CD8-positive, alpha-beta memory T cell (primary cell): ENCODE results near the gene ST3GAL5. TPM values are rescaled to one million over a fixed set of nuclear protein-coding genes. Genes with fewer than 3 reads are reported as not detected.

Experiments used
- CTCF ChIA-PET: fragments of 350-600 bp; sonication (Branson Sonifier 250); formaldehyde crosslinking; loops from one replicate; lab custom pipeline; 2021; ENCODE audit warnings: antibody characterized with exemption; lab: Charles Lee
- POLR2A ChIA-PET: fragments of 350-600 bp; sonication (Branson Sonifier 250); formaldehyde crosslinking; loops from one replicate; lab custom pipeline; 2021; ENCODE audit warnings: antibody characterized with exemption; lab: Charles Lee
- DNase-seq, 5 donors: peaks; one replicate each; pipeline versions ENCODE4 v3.0.0 to v3.0.0-alpha.2; 2020 to 2022; ENCODE audit warnings: mixed read lengths in 1 of 5
- H3K27ac ChIP-seq: one replicate; pipeline ENCODE4 v1.7.0; 2013; ENCODE audit warnings: low read depth, mild to moderate bottlenecking, low read length, moderate library complexity
- H3K27me3 ChIP-seq: 2 replicates; pipeline ENCODE4 v1.7.0; 2013; ENCODE audit warnings: low read length, mild to moderate bottlenecking; ENCODE audit not compliant: insufficient read depth, poor library complexity, severe bottlenecking
- H3K36me3 ChIP-seq: 2 replicates; pipeline ENCODE4 v1.7.0; 2013; ENCODE audit warnings: mild to moderate bottlenecking, low read length, moderate library complexity; ENCODE audit not compliant: insufficient read depth
- H3K4me1 ChIP-seq: 2 replicates; pipeline ENCODE4 v1.7.0; 2013; ENCODE audit warnings: mild to moderate bottlenecking, low read length, moderate library complexity; ENCODE audit not compliant: insufficient read depth
- H3K4me3 ChIP-seq: 2 replicates; pipeline ENCODE4 v1.7.0; 2013; ENCODE audit warnings: mild to moderate bottlenecking, low read length
- H3K9me3 ChIP-seq: 2 replicates; pipeline ENCODE4 v1.7.0; 2013; ENCODE audit warnings: mild to moderate bottlenecking, low read length
- H3K27ac Mint-ChIP-seq, 8 donors: one replicate each; pipeline ENCODE4 v1.8.0; 2020 to 2021; ENCODE audit warnings: mixed read lengths in 8 of 8, mild to moderate bottlenecking in 6 of 8, inconsistent platforms in 3 of 8, moderate library complexity in 3 of 8
- H3K27me3 Mint-ChIP-seq, 2 donors: one replicate each; pipeline ENCODE4 v1.8.0; 2020 to 2021; ENCODE audit warnings: mixed read lengths in 2 of 2, mild to moderate bottlenecking in 1 of 2, moderate library complexity in 1 of 2
- H3K36me3 Mint-ChIP-seq, 3 donors: one replicate each; pipeline ENCODE4 v1.8.0; 2020 to 2021; ENCODE audit warnings: mixed read lengths in 3 of 3, inconsistent platforms in 1 of 3, mild to moderate bottlenecking in 1 of 3
- H3K4me1 Mint-ChIP-seq, 3 donors: one replicate each; pipeline ENCODE4 v1.8.0; 2020 to 2021; ENCODE audit warnings: mixed read lengths in 3 of 3, inconsistent platforms in 1 of 3, mild to moderate bottlenecking in 1 of 3
- H3K4me3 Mint-ChIP-seq, 7 donors: one replicate each; pipeline ENCODE4 v1.8.0; 2020 to 2021; ENCODE audit warnings: mixed read lengths in 7 of 7, mild to moderate bottlenecking in 6 of 7, moderate library complexity in 4 of 7, inconsistent platforms in 2 of 7
- H3K9me3 Mint-ChIP-seq, 5 donors: one replicate each; pipeline ENCODE4 v1.8.0; 2020 to 2022; ENCODE audit warnings: mixed read lengths in 5 of 5, mild to moderate bottlenecking in 3 of 5, moderate library complexity in 2 of 5, inconsistent platforms in 1 of 5
- polyA plus RNA-seq: library from polyadenylated mRNA; unstranded; fragments of 300-500 nt; fragmentation: Illumina TruSeq; gene quantifications from one replicate; pipeline ENCODE4 v1.2.3, GENCODE V29; 2021
- total RNA-seq, 2 experiments: library from RNA; stranded (reverse); gene quantifications; one replicate each; pipeline ENCODE4 v1.2.3, GENCODE V29; 2021

ST3GAL5 gene
- total and polyA plus RNA-seq, 3 experiments from 2014 or later = 11.1 to 21.8 (median 11.2) TPM

GRCh38 chr2:85804583-85804982 lies 84.2 kb downstream of the ST3GAL5 start:
- peaks cover 2 to 10% of the 10 kb centered on the region in 2 donors for H3K27me3 Mint-ChIP-seq
- H3K9me3 Mint-ChIP-seq = no peaks in the 10 kb centered on the region
- Histone ChIP-seq H3K4me1 (peaks cover 9% of the 10 kb centered on the region), H3K27me3 (no peaks in the 10 kb centered on the region), H3K36me3 (no peaks in the 10 kb centered on the region), H3K27ac (no peak overlapping the region), H3K4me3 (no peak overlapping the region), H3K9me3 (no peaks in the 10 kb centered on the region)
- peaks cover 14 to 16% (median 15%) of the 10 kb centered on the region in 3 donors for H3K4me1 Mint-ChIP-seq
- H3K36me3 Mint-ChIP-seq = no peaks in the 10 kb centered on the region
- ChIA-PET POLR2A (no interaction called here), CTCF (interaction anchor here (2.4 kb wide), 1 partner anchor 10 kb away, joined by 10 read pairs; no protein-coding TSS in a partner anchor)
- H3K4me3 Mint-ChIP-seq = peak overlapping the region in 2 of 7 donors; percentile 10 to 28
- DNase-seq = peak in 2 of 5 donors; percentile 25 to 29
- H3K27ac Mint-ChIP-seq = peak overlapping the region in 1 of 8 donors; percentile 6

DNA sequence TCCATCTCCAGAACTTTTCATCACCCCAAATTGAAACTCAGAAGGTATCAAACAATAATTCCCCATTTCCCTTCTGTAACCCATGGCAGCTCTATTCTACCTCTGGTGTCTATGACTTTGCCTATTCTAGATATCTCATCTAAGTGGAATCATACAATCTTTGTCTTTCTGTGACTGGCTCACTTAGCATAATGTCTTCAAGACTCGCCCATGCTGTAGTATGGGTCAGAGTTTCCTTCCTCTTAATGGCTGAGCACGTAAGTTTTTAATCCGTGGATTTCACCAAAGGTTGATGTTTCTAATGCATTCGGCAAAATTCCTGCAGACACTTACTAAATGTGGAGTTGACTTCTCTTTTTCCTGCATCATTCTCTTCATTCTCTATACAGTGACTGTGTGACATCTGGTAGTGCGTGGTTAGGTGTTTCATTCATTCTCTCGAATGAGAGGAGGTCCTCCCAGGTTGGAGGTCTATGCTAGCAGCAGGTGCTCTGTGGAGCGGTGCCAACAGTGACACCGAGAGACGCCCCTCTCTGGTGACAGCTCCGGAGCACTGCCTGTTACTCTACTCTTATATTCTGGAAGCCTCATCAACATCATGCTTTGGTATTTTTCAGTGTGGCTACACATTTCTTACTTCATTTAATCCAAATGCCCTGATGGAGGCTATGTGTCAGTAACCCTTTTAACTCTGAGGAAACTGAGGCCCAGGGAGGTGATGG lies 84.9 kb downstream of the ST3GAL5 start:
- Mint-ChIP-seq H3K4me3 (peak overlapping the region in 1 of 7 donors; percentile 28), H3K27me3 (peaks cover 5 to 17% of the 10 kb centered on the region in 2 donors), H3K4me1 (peaks cover 14 to 16% (median 15%) of the 10 kb centered on the region in 3 donors), H3K27ac (no peak overlapping the region), H3K36me3 (no peaks in the 10 kb centered on the region), H3K9me3 (no peaks in the 10 kb centered on the region)
- H3K4me1 ChIP-seq = peaks cover 9% of the 10 kb centered on the region
- H3K36me3 ChIP-seq = no peaks in the 10 kb centered on the region
- ChIA-PET POLR2A (no interaction called here), CTCF (interaction anchor here (1.2 to 2.4 kb wide), 2 partner anchors 10 to 11 kb away, joined by 4 to 10 read pairs; no protein-coding TSS in a partner anchor)
- no peak overlapping the region for H3K27ac ChIP-seq
- no peak for DNase-seq
- no peaks in the 10 kb centered on the region for H3K9me3 ChIP-seq
- no peak overlapping the region for H3K4me3 ChIP-seq
- H3K27me3 ChIP-seq = peaks cover 2% of the 10 kb centered on the region

DNA sequence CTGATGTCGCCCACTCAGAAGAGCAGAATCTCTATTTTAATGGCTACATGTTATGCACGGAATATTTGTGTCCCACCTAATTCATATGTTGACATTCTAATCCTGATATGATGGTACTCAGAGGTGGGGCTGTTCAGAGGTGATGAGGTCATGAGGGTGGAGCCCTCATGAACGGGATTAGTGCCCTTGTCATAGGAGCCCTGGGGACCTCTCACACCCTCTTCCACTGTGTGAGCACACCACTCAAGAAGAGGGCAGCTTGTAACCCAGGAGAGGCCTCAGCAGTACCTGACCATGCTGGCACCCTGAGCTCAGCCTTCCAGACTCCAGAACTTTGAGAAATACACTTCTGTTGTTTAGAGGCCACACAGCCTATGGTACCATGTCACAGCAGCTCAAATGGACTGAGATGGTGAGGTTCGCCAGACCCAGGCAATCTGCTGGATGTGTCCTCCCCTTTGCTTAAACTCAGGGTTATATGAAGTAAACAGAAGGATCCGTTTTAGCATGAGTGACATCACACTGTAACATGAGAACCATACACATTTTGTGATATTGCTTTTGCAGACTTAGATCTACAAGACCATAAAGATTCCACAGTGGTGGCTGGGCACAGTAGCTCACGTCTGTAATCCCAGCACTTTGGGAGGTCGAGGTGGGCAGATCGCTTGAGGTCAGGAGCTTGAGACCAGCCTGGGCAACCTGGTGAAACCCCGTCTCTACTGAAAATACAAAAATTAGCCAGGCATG lies 86.3 kb downstream of the ST3GAL5 start:
- H3K9me3 ChIP-seq = no peaks in the 10 kb centered on the region
- H3K4me3 Mint-ChIP-seq = no peak overlapping the region
- H3K4me1 Mint-ChIP-seq = peaks cover 14 to 16% (median 15%) of the 10 kb centered on the region in 3 donors
- no peaks in the 10 kb centered on the region for H3K9me3 Mint-ChIP-seq
- ChIA-PET POLR2A (no interaction called here), CTCF (interaction anchor here (1.2 kb wide), 1 partner anchor 11 kb away, joined by 4 read pairs; no protein-coding TSS in a partner anchor)
- no peak overlapping the region for H3K4me3 ChIP-seq
- no peak overlapping the region for H3K27ac ChIP-seq
- H3K36me3 ChIP-seq = no peaks in the 10 kb centered on the region
- peaks cover 12 to 30% of the 10 kb centered on the region in 2 donors for H3K27me3 Mint-ChIP-seq
- H3K36me3 Mint-ChIP-seq = no peaks in the 10 kb centered on the region
- peak overlapping the region in 1 of 8 donors; percentile 39 for H3K27ac Mint-ChIP-seq
- DNase-seq = no peak
- peaks cover 9% of the 10 kb centered on the region for H3K4me1 ChIP-seq
- H3K27me3 ChIP-seq = peaks cover 11% of the 10 kb centered on the region

DNA sequence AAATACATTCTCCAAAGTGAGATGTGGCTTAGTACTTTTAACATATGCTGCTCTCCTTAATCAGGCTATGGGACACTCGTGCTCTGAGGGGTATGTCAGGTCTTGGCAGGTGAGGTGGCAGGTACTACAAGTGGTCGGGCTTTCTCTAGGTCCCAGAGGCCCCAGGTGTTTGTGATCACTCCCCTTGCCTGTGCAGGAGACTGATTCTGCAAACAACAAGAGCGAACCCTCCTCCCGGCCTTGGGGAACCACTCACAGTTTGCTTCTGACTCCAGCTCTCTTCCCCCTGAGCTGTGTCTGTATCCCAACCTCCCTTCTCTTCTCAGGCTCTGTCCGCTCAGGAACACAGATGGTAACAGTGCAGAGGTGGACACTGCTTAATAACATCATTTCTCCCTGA lies 86.9 kb downstream of the ST3GAL5 start:
- peaks cover 11% of the 10 kb centered on the region for H3K27me3 ChIP-seq
- Mint-ChIP-seq H3K36me3 (no peaks in the 10 kb centered on the region), H3K4me3 (no peak overlapping the region), H3K27ac (no peak overlapping the region), H3K4me1 (peaks cover 14 to 16% (median 15%) of the 10 kb centered on the region in 3 donors), H3K27me3 (peaks cover 17 to 36% of the 10 kb centered on the region in 2 donors), H3K9me3 (no peaks in the 10 kb centered on the region)
- H3K4me3 ChIP-seq = no peak overlapping the region
- H3K4me1 ChIP-seq = peaks cover 9% of the 10 kb centered on the region
- H3K27ac ChIP-seq = no peak overlapping the region
- H3K36me3 ChIP-seq = no peaks in the 10 kb centered on the region
- no peaks in the 10 kb centered on the region for H3K9me3 ChIP-seq
- no peak for DNase-seq
- POLR2A ChIA-PET = no interaction called here
- CTCF ChIA-PET = no interaction called here

GRCh38 chr2:85800586-85800985 lies 88.2 kb downstream of the ST3GAL5 start:
- no peak for DNase-seq
- peaks cover 14 to 16% (median 15%) of the 10 kb centered on the region in 3 donors for H3K4me1 Mint-ChIP-seq
- no peak overlapping the region for H3K4me3 Mint-ChIP-seq
- Histone ChIP-seq H3K36me3 (no peaks in the 10 kb centered on the region), H3K27me3 (peaks cover 11% of the 10 kb centered on the region), H3K4me3 (no peak overlapping the region), H3K4me1 (peaks cover 9% of the 10 kb centered on the region), H3K9me3 (no peaks in the 10 kb centered on the region), H3K27ac (no peak overlapping the region)
- H3K27ac Mint-ChIP-seq = no peak overlapping the region
- CTCF ChIA-PET = no interaction called here
- POLR2A ChIA-PET = no interaction called here
- H3K27me3 Mint-ChIP-seq = peaks cover 17 to 43% of the 10 kb centered on the region in 2 donors
- H3K36me3 Mint-ChIP-seq = no peaks in the 10 kb centered on the region
- H3K9me3 Mint-ChIP-seq = no peaks in the 10 kb centered on the region

GRCh38 chr2:85799215-85799956 lies 89.4 kb downstream of the ST3GAL5 start:
- no peak overlapping the region for H3K4me3 Mint-ChIP-seq
- POLR2A ChIA-PET = no interaction called here

GRCh38 chr2:85797921-85798320 lies 90.9 kb downstream of the ST3GAL5 start:
- Mint-ChIP-seq H3K36me3 (no peaks in the 10 kb centered on the region), H3K4me1 (no peaks in the 10 kb centered on the region), H3K27me3 (peaks cover 23 to 53% of the 10 kb centered on the region in 2 donors), H3K4me3 (no peak overlapping the region), H3K9me3 (peaks cover 0 to 1% (median 0%) of the 10 kb centered on the region in 5 donors), H3K27ac (no peak overlapping the region)
- ChIA-PET POLR2A (no interaction called here), CTCF (no interaction called here)
- DNase-seq = no peak
- Histone ChIP-seq H3K27me3 (peaks cover 11% of the 10 kb centered on the region), H3K36me3 (no peaks in the 10 kb centered on the region), H3K27ac (no peak overlapping the region), H3K4me3 (no peak overlapping the region), H3K4me1 (no peaks in the 10 kb centered on the region), H3K9me3 (no peaks in the 10 kb centered on the region)

More at GRCh38 chr2:85799215-85799956, 89.4 kb downstream of the ST3GAL5 start:
- DNase-seq = no peak
- Mint-ChIP-seq H3K27ac (no peak overlapping the region), H3K27me3 (peaks cover 20 to 43% of the 10 kb centered on the region in 2 donors), H3K9me3 (peaks cover 0 to 1% (median 0%) of the 10 kb centered on the region in 5 donors), H3K4me1 (peaks cover 9 to 10% (median 9%) of the 10 kb centered on the region in 3 donors), H3K36me3 (no peaks in the 10 kb centered on the region)
- H3K27me3 ChIP-seq = peaks cover 11% of the 10 kb centered on the region
- no peaks in the 10 kb centered on the region for H3K36me3 ChIP-seq
- CTCF ChIA-PET = no interaction called here
- no peaks in the 10 kb centered on the region for H3K9me3 ChIP-seq
- peaks cover 7% of the 10 kb centered on the region for H3K4me1 ChIP-seq
- H3K4me3 ChIP-seq = no peak overlapping the region
- no peak overlapping the region for H3K27ac ChIP-seq
